ENCODE data around the gene SCO2.
A peak's percentile ranks its signal among the peaks of the same experiment; 100 is the strongest.

Gene SCO2

DNA sequence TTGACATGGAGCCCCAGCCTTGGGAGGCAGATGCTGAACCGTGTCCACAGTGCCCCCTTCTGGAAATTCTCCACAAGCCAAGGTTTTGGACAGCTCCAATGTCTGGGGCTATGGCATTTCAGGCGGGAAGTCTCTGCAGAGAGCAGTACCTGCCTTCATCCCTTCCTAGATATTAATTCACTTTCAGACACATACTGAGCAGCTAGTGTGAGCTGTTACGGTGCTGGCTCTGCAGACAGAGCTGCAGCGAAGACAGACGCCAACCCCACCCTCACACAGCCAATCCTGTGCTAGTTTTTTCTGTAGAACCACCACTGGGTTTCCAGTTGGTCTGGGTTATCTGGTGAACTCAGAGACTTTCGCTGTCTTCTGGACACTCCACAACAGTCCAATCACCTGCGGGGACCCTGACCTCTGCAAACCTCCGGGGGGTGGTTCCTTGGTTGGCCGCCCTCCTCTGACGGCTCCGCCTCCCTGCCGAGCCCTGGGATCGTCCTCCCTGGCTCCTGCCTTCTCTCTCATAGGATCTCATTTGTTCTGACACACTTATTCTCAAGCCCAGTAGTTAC, 27.0 kb downstream of the SCO2 start:
- ChIA-PET POLR2A (interaction anchor here (0.6 to 0.7 kb wide), 2 partner anchors 237 to 574 kb away, joined by 3 to 6 read pairs; partner anchors contain the start of gene MAPK12), CTCF (interaction anchor here (0.7 to 2.8 kb wide), 32 partner anchors 8 to 257 kb away, joined by 3 to 12 read pairs (median 4); partner anchors contain the start of genes ADM2, LMF2, MIOX and NCAPH2)
- TF ChIP-seq, protein P1, sequence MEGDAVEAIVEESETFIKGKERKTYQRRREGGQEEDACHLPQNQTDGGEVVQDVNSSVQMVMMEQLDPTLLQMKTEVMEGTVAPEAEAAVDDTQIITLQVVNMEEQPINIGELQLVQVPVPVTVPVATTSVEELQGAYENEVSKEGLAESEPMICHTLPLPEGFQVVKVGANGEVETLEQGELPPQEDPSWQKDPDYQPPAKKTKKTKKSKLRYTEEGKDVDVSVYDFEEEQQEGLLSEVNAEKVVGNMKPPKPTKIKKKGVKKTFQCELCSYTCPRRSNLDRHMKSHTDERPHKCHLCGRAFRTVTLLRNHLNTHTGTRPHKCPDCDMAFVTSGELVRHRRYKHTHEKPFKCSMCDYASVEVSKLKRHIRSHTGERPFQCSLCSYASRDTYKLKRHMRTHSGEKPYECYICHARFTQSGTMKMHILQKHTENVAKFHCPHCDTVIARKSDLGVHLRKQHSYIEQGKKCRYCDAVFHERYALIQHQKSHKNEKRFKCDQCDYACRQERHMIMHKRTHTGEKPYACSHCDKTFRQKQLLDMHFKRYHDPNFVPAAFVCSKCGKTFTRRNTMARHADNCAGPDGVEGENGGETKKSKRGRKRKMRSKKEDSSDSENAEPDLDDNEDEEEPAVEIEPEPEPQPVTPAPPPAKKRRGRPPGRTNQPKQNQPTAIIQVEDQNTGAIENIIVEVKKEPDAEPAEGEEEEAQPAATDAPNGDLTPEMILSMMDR (IDR thresholded peaks at IDR 0.05; ENCODE audit: control extremely low read depth, extremely low read depth, low read depth, missing control alignments), result peak; percentile 75
- peak; percentile 72 for DNase-seq (ENCODE audit: extremely low spot score)

DNA sequence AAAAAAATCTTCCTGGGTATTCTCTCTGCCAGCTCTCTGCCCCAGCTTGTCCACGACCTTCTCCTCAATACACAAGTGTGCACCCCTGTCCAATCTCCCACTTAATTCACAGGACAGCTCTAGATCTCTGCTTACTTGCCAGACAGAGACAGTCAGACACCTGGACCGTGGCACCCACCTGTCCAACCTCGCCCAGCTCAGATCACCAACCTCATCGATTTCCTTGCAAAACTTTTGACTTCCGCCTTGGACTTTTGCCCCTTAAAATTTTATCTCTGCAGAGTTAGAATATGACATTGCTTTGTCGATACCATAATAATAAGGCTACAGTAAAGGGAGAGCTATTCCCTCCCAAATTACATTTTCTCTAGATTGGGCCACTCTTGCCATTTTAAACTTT, 28.3 kb downstream of the SCO2 start:
- TF ChIP-seq, protein P1 (IDR thresholded peaks at IDR 0.05; ENCODE audit: control extremely low read depth, extremely low read depth, low read depth, missing control alignments), result no peak
- no peak for DNase-seq (ENCODE audit: extremely low spot score)
- ChIA-PET POLR2A (no interaction called here), CTCF (interaction anchor here (0.8 to 2.8 kb wide), 20 partner anchors 9 to 258 kb away, joined by 3 to 12 read pairs (median 8); partner anchors contain the start of genes LMF2, MIOX, NCAPH2 and SCO2)

DNA sequence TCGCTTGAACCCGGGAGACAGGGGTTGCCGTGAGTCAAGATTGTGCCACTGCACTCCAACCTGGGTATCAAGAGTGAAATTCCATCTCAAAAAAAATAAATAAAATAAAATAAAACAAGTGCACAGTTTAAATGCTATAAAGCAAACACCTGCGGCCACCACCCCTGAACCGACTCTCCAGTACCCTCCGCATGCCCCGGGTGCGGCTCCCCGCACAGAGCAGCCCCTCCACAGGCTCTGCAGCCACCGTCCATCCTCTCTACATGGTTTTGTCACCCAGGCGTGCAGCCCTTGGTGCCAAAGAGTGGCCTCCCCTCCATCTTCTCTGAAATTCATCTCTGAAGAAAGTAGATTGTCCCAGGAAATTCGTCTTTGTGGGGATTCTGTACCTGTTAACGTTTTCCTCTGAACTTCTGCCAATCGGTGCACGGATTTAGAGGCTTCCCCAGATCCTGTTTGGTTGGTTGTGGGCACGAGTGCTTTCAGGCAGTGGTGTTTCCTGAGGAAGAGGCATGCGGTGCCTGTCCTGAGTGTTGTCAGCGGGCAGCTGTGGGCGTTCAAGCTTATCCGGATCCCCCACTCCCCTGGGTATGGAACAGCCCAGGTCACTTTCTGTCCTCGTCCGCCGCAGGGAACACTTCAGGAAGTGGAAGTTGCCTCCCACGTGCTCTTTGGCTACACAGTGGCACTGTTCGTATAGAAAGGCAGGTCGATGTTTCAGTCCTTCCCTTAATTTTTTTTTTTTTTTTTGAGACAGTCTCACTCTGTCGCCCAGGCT, 34.7 kb downstream of the SCO2 start:
- CTCF ChIA-PET, result no interaction called here
- DNase-seq (ENCODE audit: extremely low spot score), result no peak
- POLR2A ChIA-PET, result no interaction called here
- TF ChIP-seq, protein P1 (IDR thresholded peaks at IDR 0.05; ENCODE audit: control extremely low read depth, extremely low read depth, low read depth, missing control alignments), result no peak

DNA sequence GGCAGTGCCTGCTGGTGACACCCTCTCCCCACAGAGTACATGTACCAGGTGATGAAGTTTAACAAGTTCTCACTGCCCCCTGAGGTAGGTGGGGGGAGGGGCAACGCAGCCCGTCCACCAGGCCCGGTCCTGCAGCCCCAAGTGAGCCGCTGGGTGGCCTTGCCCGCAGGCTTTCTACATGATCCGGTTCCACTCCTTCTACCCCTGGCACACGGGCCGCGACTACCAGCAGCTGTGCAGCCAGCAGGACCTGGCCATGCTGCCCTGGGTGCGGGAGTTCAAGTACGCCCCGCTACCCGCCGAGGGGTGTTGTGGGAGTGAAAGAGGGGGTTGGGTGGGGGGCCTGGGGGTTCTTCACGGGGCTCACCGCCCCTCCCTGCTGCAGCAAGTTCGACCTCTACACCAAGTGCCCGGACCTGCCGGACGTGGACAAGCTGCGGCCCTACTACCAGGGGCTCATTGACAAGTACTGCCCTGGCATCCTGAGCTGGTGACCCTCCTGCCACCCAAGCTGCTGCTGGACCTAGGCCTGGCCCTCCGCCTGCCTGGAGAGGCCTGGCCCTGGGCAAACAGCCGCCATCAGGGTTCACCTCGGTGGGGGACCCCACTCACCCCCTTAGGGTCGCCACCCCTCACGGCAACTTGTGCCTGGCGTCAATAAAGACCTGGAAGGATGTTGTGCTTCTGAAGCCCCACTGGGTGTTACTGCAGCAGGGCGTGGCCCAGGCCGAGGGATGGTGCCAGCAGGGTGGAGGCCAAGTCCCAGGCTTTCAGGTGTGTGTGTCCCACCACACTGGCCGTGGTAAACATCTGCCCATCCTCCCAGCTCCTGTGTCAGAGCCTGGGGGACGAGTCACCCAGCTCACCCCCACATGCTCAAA, 35.8 kb downstream of the SCO2 start:
- TF ChIP-seq, protein P1 (IDR thresholded peaks at IDR 0.05; ENCODE audit: control extremely low read depth, extremely low read depth, low read depth, missing control alignments), result no peak
- DNase-seq (ENCODE audit: extremely low spot score), result no peak
- CTCF ChIA-PET, result no interaction called here
- POLR2A ChIA-PET, result no interaction called here

DNA sequence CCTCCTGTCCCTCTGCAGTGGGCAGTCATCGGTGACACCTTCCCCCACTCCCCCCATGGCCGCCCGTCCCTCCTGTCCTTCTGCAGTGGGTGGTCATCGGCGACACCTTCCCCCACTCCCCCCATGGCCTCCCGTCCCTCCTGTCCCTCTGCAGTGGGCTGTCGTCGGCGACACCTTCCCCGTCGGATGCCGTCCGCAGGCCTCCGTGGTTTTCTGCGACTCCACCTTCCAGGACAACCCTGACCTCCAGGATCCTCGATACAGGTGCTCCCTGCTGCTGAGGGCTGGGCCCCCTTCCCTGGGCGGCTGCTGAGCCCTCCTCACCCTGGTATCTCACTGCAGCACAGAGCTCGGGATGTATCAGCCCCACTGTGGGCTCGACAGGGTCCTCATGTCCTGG, 36.5 kb downstream of the SCO2 start:
- no peak for DNase-seq (ENCODE audit: extremely low spot score)
- ChIA-PET CTCF (no interaction called here), POLR2A (no interaction called here)
- TF ChIP-seq, protein P1 (IDR thresholded peaks at IDR 0.05; ENCODE audit: control extremely low read depth, extremely low read depth, low read depth, missing control alignments), result no peak

DNA sequence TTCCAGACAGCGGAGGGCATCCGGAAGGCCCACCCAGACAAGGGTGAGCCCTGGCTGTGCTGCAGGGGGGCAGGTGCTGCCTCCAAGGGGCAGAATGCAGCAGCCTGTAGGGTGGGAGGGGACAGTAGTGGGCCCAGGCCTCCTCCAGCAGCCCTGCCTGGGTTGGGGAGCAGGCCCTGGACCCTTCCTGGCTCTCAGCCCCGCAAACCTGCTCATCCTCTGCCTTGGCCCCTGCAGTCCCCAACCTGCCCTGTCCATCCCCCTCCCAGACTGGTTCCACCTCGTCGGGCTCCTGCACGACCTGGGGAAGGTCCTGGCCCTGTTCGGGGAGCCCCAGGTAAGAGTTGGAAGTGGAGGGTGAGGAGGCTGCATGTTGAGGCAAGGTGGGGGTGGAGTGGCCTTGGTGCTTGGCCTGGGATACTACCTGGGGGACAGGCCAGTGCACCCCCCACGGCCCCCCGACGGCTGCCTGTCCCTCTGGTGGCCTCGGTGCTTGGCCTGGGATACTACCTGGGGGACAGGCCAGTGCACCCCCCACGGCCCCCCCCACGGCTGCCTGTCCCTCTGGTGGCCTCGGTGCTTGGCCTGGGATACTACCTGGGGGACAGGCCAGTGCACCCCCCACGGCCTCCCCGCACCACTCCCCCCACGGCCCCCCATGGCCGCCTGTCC, 37.3 kb downstream of the SCO2 start:
- ChIA-PET CTCF (interaction anchor here (2.8 kb wide), 1 partner anchor 9 kb away, joined by 12 read pairs; no protein-coding TSS in a partner anchor), POLR2A (no interaction called here)

More for the DNA sequence above, 37.3 kb downstream of the SCO2 start:
- TF ChIP-seq, protein P1 (IDR thresholded peaks at IDR 0.05; ENCODE audit: control extremely low read depth, extremely low read depth, low read depth, missing control alignments), result no peak
- DNase-seq (ENCODE audit: extremely low spot score), result no peak

Data from GM10248 (cell line).